ENCODE results near the gene SLC35D2.
"Not testable (repeated sequence)": the region's sequence is repeated elsewhere in the genome, so short reads cannot be mapped to it uniquely, and the experiment has no call there.

The SLC35D2 gene

DNA sequence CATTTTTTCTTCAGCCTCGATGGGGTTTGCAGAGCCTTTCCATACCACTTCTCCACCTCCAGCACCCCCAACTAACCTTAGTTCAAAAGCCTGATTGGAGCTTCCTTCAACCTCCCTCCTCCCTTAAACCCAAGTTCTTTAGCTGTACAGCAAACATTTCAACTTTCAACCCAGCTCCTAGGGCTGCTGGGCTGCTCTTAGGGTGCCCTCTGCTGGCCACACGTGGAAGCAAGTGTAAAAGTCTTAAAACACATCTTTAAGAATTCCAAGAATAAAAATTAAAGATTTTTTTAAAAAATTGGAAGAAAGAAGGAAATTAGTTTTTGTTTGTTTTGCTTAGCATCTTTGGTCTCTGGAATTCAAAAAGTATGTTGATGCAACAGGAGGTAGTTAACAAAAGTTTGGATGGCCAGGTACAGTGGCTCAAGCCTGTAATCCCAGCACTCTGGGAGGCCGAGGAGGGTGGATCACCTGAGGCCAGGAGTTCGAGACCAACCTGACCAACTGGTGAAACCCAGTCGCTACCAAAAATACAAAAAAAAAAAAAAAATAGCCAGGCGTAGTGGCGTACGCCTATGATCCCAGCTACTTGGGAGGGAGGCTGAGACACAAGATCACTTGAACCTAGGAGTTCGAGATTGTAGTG lies 66.1 kb downstream of the SLC35D2 start:
- peak; percentile 69 for DNase-seq (ENCODE audit: low spot score)

DNA sequence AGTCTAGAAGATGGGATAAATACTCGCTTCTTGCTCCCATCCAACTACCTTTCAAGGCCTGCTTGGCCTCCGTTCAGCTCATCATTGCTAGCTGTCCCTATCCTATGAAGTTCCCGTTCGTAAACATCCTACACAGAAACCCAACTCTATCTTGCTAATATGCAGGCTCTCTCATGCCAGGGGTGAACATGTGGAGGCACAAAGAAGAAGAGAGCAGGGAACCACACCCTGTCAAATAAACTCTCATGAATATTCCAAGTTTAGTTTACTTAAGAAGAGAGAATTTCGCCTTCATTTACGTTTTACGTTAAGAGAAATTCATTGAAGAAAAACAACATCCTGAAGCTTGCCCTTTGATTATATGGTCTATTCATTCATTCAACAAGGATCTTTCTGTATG lies 73.7 kb downstream of the SLC35D2 start:
- no peak for DNase-seq (ENCODE audit: low spot score)

DNA sequence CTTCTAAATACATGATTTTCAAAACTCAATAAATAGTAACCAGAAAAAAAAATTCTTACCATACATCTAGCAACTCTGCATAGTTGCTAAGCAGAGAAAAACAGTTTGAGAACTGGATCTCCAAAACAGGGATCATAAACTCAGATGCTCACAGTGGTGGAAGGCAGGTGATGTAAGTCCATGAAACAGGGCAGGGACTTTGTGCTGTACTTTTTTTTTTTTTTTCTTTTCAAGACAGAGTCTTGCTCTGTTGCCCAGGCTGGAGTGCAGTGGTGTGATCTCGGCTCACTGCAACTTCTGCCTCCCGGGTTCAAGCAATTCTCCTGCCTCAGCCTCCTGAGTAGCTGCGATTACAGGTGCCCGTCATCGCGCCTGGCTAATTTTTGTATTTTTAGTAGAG lies 76.6 kb downstream of the SLC35D2 start:
- DNase-seq (ENCODE audit: low spot score): not testable (repeated sequence)

DNA sequence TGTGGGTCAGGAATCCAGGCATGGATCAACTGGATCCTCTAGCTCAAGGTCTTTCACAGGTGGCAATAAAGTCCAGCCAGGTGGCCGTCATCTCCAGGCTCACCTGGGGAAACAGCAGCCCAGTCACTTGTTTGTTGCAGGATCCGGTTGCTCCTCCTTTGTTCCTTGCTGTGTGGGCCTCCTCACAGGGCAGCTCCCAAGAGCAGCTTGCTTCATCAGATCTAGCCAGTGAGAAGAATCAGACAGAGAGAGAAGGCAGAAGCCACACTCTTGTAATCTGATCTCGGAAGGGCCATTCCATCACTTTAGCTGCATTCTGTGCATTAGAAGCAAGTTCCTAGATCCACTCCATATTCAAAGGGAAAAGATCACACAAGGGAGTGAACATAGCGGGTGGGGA lies 78.3 kb downstream of the SLC35D2 start:
- no peak for DNase-seq (ENCODE audit: low spot score)

DNA sequence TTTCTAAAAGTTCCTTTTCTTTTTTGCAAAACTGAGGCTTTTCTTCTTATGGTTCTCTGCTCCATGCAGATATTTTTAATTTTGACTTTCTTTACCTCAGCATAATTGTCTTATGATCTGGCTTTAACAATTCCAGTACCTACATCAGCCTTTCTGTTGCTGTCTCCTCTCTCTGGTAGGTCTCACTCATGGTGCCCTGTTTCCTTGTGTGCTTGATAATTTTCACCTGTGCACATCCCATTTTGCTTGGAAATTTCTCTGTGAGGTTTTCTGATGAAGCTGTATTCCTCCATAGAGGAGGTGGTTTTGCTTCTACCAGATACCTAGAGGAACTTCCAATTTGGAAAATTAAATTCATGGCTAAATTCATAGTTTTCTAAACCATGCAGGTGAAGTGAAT lies 79.3 kb downstream of the SLC35D2 start:
- no peak for DNase-seq (ENCODE audit: low spot score)

DNA sequence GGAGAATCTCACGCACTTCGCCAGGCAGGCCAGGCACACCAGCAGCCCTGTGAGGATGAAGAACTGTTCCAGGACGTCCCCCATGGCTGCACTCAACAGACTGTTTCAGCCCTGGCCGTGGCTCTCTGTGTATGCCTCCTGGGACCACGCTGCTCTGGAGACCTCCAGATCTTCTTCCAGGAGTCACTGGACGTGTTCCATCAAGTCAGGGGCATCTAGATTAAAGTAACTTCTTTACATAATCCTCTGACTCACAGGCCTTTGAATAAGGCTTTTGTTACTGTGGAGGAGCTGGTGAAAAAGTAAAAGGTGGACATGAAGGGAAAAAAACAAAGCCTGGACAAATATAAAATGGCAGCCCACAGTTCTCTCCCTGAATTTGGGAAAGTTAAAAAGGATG lies 81.5 kb downstream of the SLC35D2 start, which contains the start of gene HSD17B3:
HSD17B3 (minus strand) TSS at position 156 of the 400 bp plus-strand sequence; CDS start at position 84, 72 bp downstream.
- DNase-seq (ENCODE audit: low spot score): no peak

DNA sequence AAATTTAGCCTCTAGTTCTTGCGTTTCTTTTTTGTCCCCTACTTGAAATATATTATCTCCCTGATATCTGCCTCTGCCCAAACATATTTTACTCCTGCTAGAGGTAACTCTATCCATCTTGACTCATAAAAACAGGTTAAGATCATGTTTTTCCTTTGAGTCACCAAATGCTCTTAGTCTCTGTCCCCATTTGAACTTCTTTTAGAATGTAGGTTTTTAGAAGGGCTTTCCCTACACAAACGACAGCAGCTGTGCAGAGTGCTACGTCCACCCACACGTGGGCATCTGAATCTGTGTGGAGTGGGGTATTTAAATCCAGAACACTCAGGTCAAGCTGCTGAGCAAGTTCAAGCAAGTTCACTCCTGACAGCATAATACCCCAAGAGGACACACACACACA lies 83.7 kb downstream of the SLC35D2 start:
- DNase-seq (ENCODE audit: low spot score): no peak

DNA sequence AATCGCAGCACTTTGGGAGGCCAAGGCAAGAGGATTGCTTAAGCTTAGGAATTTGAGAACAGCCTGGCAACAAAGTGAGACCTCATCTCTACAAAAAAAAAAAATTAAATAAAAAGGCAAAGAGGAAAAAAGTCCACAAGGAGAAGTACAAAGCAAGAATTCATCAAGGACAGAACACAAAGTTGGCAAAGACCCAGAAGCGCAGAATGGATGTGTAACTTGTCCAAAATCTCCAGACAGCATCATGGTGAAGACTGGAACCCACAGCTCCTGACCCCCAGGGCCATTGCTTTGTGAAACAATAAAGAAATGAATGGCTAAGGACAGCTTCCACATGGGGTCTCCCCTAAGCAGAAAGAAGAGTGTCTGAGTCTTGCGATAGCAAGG lies 89.4 kb downstream of the SLC35D2 start:
- no peak for DNase-seq (ENCODE audit: low spot score)

DNA sequence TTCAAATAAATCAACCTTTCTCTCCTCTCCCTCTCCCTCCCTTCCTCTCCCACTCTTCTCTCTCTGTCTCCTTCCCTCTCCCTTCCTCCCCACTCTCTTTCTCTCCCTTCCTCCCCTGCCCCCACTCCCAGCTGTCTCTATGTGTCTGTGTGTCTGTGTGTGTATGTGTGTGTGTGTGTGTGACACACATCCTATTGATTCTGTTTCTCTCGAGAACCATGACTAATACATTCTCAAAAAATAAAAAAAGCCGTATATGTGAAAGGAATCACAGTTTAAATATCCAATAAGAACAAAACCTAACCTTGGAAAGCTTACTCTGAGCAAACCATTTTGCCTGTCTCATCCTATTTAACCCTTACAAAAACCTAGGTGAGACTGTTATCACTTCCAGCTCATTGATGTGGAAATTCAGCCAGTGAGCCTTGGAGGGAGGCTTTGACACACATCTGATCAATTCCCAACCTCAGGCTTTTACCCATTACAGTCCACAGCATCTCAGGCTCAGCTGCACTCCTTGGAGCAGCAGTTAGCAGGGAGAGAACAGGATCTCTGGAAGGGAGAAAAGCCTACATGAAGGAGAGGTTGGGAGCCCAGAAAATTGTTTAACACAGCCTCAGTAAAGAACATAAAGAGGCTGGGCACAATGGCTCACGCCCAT lies 89.9 kb downstream of the SLC35D2 start:
- no peak for DNase-seq (ENCODE audit: low spot score)

DNA sequence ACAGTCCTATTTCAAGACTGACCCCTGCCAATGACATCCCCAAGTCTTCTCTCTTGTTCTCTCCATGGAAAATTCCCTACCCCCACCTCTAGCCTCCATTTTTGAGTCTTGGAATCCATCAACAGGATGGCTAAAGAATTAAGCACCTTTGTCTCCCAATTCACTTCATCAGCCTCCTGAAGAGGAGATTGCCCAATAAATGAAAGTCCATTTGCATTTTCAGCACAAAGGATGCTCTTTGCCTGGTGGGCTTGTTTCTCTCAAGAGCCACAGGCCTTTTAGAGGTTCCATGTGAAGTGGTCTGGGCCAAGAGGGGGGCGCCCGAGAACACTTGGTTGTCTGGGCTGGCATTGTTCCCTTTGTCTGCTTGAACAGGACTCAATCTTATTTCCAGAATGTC lies 94.1 kb downstream of the SLC35D2 start:
- DNase-seq (ENCODE audit: low spot score): no peak

DNA sequence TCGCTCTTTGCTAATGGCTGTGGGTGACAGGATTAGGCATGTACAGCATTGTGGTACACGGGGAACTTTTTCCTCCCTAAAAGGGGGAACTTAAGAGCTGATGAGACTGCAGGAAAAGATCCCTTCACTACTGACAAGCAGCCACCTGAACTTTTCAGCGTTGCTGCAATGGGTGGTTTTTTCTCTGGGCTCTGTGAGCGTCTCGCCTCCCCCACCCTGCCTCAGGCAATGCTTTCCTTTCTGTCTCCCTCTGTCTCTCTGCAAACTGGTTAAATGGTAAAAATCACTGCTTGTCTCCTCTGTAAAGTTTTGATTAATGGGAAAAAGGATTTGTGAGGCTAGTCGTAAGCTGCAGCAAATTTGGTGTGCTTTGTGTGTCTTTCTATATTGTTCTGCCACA lies 101.9 kb downstream of the SLC35D2 start:
- DNase-seq (ENCODE audit: low spot score): no peak

DNA sequence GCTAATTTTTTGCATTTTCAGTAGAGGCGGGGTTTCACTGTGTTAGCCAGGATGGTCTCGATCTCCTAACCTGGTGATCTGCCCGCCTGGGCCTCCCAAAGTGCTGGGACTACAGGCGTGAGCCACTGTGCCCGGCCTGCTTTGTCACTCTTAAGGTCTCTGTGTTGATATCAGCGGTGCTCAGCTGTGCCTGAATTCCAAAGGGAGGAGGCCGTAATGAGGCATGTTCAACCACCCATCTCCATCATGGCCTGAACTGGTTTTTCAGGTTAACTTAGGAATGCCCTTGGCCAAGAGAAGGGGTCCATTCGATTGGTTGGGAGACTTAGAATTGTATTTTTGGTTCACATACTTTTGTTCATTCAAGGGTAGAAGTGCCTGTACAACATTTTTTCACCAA lies 103.6 kb downstream of the SLC35D2 start:
- no peak for DNase-seq (ENCODE audit: low spot score)

DNA sequence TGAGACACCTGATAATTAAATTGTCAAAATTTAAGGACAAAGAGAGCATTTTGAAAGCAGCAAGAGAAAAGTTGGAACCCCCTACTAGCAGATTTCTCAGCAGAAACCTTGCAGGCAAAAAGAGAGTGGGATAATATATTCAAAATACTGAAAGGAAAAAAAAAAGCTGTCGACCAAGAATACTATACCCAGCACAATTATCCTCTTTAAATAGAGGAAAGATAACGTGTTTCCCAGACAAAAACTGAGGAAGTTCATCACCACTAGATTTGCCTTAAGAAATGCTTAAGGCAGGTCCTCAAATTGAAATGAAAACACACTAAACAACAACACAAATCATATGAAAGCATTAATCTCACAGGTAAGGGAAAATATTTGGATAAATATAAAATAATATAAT lies 108.6 kb downstream of the SLC35D2 start:
- DNase-seq (ENCODE audit: low spot score): no peak

Measured in ecto neural progenitor cell (in vitro differentiated cells).